Gastrocnemius medialis (tissue), 4 donors: ENCODE results near the gene EVC2.

Source experiments
- CTCF ChIP-seq, 5 experiments: fragments of 450-650 bp in 3 of 5; fragments of 200-600 bp in 2 of 5; sonication (generic) in 2 of 5; IDR thresholded peaks in 4 of 5; conservative IDR thresholded peaks in 1 of 5; 1 replicate in 4 of 5; 2 replicates in 1 of 5; pipeline ENCODE4 v1.5.1; 2016 to 2019; ENCODE audit warnings: antibody characterized with exemption in 5 of 5, mild to moderate bottlenecking in 3 of 5, moderate library complexity in 3 of 5
- POLR2A ChIP-seq, 2 donors: fragments of 450-650 bp; IDR thresholded peaks; one replicate each; pipeline ENCODE4 v1.6.1; 2017; ENCODE audit warnings: antibody characterized with exemption in 2 of 2, mild to moderate bottlenecking in 2 of 2, moderate library complexity in 2 of 2

DNA sequence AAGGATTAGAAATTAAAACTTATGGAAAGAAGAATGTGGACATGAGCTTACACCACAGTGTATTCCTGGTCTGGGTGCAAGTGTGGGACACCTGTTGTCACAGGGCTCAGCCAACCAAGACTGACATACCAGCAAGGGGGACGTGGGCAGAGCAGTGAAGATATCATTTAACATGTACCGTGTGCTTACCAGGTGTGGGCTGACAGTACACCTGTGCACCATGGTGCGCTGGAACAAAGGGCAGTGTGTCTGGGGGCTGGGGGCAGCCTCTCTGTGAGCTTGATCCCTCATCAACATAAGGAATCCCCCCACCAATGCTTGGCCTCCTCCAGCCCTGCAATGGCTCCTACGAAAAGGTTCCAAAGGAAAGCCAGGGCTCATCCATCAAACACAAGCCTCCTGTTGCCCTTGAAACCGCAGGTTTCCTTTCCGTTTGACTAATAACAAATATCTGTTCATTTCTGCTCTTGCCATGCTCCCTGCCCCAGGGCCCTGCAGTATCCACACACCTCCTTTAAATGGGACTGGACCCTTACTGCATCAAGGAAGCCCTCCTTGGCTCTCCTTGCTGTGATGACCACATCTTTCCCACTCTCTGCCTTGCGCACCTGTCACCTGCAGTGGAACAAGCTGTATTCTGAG, 16.7 kb downstream of the EVC2 start:
- TF ChIP-seq CTCF (IDR thresholded peaks at IDR 0.05 in 4 of 5, conservative IDR thresholded peaks at IDR 0.05 in 1 of 5) (no peak), POLR2A (IDR thresholded peaks at IDR 0.05) (no peak)
